ENCODE data around the gene LRIG1.

LRIG1 gene

GRCh38 chr3:66518644-66519043 lies 17.8 kb upstream of the LRIG1 start:
- Mint-ChIP-seq H3K9me3 (no peaks in the 10 kb centered on the region), H3K4me1 (no peaks in the 10 kb centered on the region), H3K36me3 (no peaks in the 10 kb centered on the region), H3K27me3 (peaks cover 14% of the 10 kb centered on the region), H3K4me3 (no peak overlapping the region), H3K27ac (no peak overlapping the region)
- DNase-seq (ENCODE audit: low spot score in 2 of 2) = no peak
- ATAC-seq (ENCODE audit: low read depth) = no peak

- no peaks in the 10 kb centered on the region for H3K9me3 Mint-ChIP-seq
- H3K36me3 Mint-ChIP-seq = no peaks in the 10 kb centered on the region
- H3K4me3 Mint-ChIP-seq = no peak overlapping the region
- no peak for DNase-seq (ENCODE audit: low spot score in 2 of 2)
- H3K4me1 Mint-ChIP-seq = no peaks in the 10 kb centered on the region
- no peak for ATAC-seq (ENCODE audit: low read depth)
- H3K27me3 Mint-ChIP-seq = peaks cover 12% of the 10 kb centered on the region
- no peak overlapping the region for H3K27ac Mint-ChIP-seq
These were observed 17.3 kb upstream of the LRIG1 start for GRCh38 chr3:66518126-66518525.

GRCh38 chr3:66517241-66517640 lies 16.4 kb upstream of the LRIG1 start:
- no peaks in the 10 kb centered on the region for H3K36me3 Mint-ChIP-seq
- H3K27me3 Mint-ChIP-seq = peaks cover 14% of the 10 kb centered on the region
- no peaks in the 10 kb centered on the region for H3K4me1 Mint-ChIP-seq
- H3K4me3 Mint-ChIP-seq = no peak overlapping the region
- DNase-seq (ENCODE audit: low spot score in 2 of 2) (no peak), ATAC-seq (ENCODE audit: low read depth) (no peak)
- H3K9me3 Mint-ChIP-seq = no peaks in the 10 kb centered on the region
- H3K27ac Mint-ChIP-seq = no peak overlapping the region

GRCh38 chr3:66508461-66508860 lies 7.6 kb upstream of the LRIG1 start:
- no peak overlapping the region for H3K4me3 Mint-ChIP-seq
- peaks cover 10% of the 10 kb centered on the region for H3K27me3 Mint-ChIP-seq
- no peaks in the 10 kb centered on the region for H3K9me3 Mint-ChIP-seq
- H3K36me3 Mint-ChIP-seq = no peaks in the 10 kb centered on the region
- no peaks in the 10 kb centered on the region for H3K4me1 Mint-ChIP-seq
- no peak for ATAC-seq (ENCODE audit: low read depth)
- DNase-seq (ENCODE audit: low spot score in 2 of 2) = no peak
- H3K27ac Mint-ChIP-seq = no peak overlapping the region

GRCh38 chr3:66507423-66508260 lies 6.8 kb upstream of the LRIG1 start:
- Mint-ChIP-seq H3K27me3 (peaks cover 7% of the 10 kb centered on the region), H3K4me3 (no peak overlapping the region), H3K27ac (no peak overlapping the region), H3K36me3 (no peaks in the 10 kb centered on the region), H3K9me3 (no peaks in the 10 kb centered on the region), H3K4me1 (no peaks in the 10 kb centered on the region)
- DNase-seq (ENCODE audit: low spot score in 2 of 2) (no peak), ATAC-seq (ENCODE audit: low read depth) (no peak)

- Mint-ChIP-seq H3K36me3 (no peaks in the 10 kb centered on the region), H3K4me1 (peaks cover 4% of the 10 kb centered on the region), H3K27me3 (peaks cover 5% of the 10 kb centered on the region), H3K9me3 (no peaks in the 10 kb centered on the region), H3K27ac (no peak overlapping the region), H3K4me3 (no peak overlapping the region)
- ATAC-seq (ENCODE audit: low read depth) = no peak
- DNase-seq (ENCODE audit: low spot score in 2 of 2) = no peak
These were observed 5.3 kb upstream of the LRIG1 start for GRCh38 chr3:66506154-66506553.

- Mint-ChIP-seq H3K9me3 (no peaks in the 10 kb centered on the region), H3K27ac (no peak overlapping the region), H3K4me3 (no peak overlapping the region), H3K36me3 (no peaks in the 10 kb centered on the region), H3K4me1 (peaks cover 7% of the 10 kb centered on the region), H3K27me3 (peaks cover 2% of the 10 kb centered on the region)
- DNase-seq (ENCODE audit: low spot score in 2 of 2) (no peak), ATAC-seq (ENCODE audit: low read depth) (no peak)
These were observed 4.2 kb upstream of the LRIG1 start for GRCh38 chr3:66504850-66505641.

- Mint-ChIP-seq H3K27me3 (peaks cover 5% of the 10 kb centered on the region), H3K36me3 (peaks cover 2% of the 10 kb centered on the region), H3K9me3 (no peaks in the 10 kb centered on the region), H3K27ac (no peak overlapping the region), H3K4me1 (peaks cover 15% of the 10 kb centered on the region), H3K4me3 (no peak overlapping the region)
- DNase-seq (ENCODE audit: low spot score in 2 of 2) (no peak), ATAC-seq (ENCODE audit: low read depth) (no peak)
These were observed 2.2 kb upstream of the LRIG1 start for GRCh38 chr3:66502981-66503380.

- peaks cover 5% of the 10 kb centered on the region for H3K27me3 Mint-ChIP-seq
- no peak overlapping the region for H3K27ac Mint-ChIP-seq
- H3K36me3 Mint-ChIP-seq = peaks cover 2% of the 10 kb centered on the region
- no peak overlapping the region for H3K4me3 Mint-ChIP-seq
- ATAC-seq (ENCODE audit: low read depth) = no peak
- no peaks in the 10 kb centered on the region for H3K9me3 Mint-ChIP-seq
- H3K4me1 Mint-ChIP-seq = peaks cover 15% of the 10 kb centered on the region
- DNase-seq (ENCODE audit: low spot score in 2 of 2) = no peak
These were observed 1.5 kb upstream of the LRIG1 start for GRCh38 chr3:66502245-66502874.

- H3K27ac Mint-ChIP-seq = no peak overlapping the region
- H3K9me3 Mint-ChIP-seq = no peaks in the 10 kb centered on the region
- H3K4me3 Mint-ChIP-seq = peak overlapping the region; percentile 89
- H3K27me3 Mint-ChIP-seq = peaks cover 5% of the 10 kb centered on the region
- peaks cover 15% of the 10 kb centered on the region for H3K4me1 Mint-ChIP-seq
- ATAC-seq (ENCODE audit: low read depth) (no peak), DNase-seq (ENCODE audit: low spot score in 2 of 2) (no peak)
- peaks cover 2% of the 10 kb centered on the region for H3K36me3 Mint-ChIP-seq
These were observed 842 bp upstream of the LRIG1 start for GRCh38 chr3:66501483-66502244.

- Mint-ChIP-seq H3K4me1 (peaks cover 15% of the 10 kb centered on the region), H3K9me3 (no peaks in the 10 kb centered on the region), H3K27me3 (peaks cover 5% of the 10 kb centered on the region), H3K4me3 (peak overlapping the region; percentile 79), H3K27ac (peak overlapping the region; percentile 8), H3K36me3 (peaks cover 2% of the 10 kb centered on the region)
- DNase-seq (ENCODE audit: low spot score in 2 of 2) = peak; percentile 4 to 38
- peak; percentile 9 for ATAC-seq (ENCODE audit: low read depth)
These were observed 794 bp downstream of the LRIG1 start for GRCh38 chr3:66499881-66500575.

GRCh38 chr3:66498687-66499621 lies 1.9 kb downstream of the LRIG1 start:
- peaks cover 15% of the 10 kb centered on the region for H3K4me1 Mint-ChIP-seq

More at GRCh38 chr3:66498687-66499621, 1.9 kb downstream of the LRIG1 start:
- DNase-seq (ENCODE audit: low spot score in 2 of 2) = no peak
- H3K9me3 Mint-ChIP-seq = no peaks in the 10 kb centered on the region
- peak overlapping the region; percentile 79 for H3K4me3 Mint-ChIP-seq
- peaks cover 2% of the 10 kb centered on the region for H3K36me3 Mint-ChIP-seq
- peaks cover 5% of the 10 kb centered on the region for H3K27me3 Mint-ChIP-seq
- H3K27ac Mint-ChIP-seq = no peak overlapping the region
- no peak for ATAC-seq (ENCODE audit: low read depth)

Data from memory B cell (primary cell).